Activated T-helper 2 cell treated with anti-CD3 and anti-CD28 coated beads, Interferon-gamma antibody, Interleukin-2, Interleukin-4, amounts not matched to agents 10 μg/mL and 5 μg/mL and 100 μg/mL, durations not matched to agents 14 hours and 24 hours and 36 hours (primary cell): ENCODE measurements around the gene BAK1. TPM values are rescaled to one million over a fixed set of nuclear protein-coding genes. Genes with fewer than 3 reads are reported as not detected.

Source experiments
- total RNA-seq: library from RNA; stranded (reverse); gene quantifications from 2 replicates; pipeline ENCODE4 v1.2.3, GENCODE V29; 2022

Gene BAK1
- total RNA-seq, 1 donor from 2014 or later = 53.4 TPM

Other genes with a start within 250 kb of the BAK1 start
- 78.3 and 80.9 TPM in 2 replicates for gene KIFC1, start 188.5 kb downstream of the BAK1 start, total RNA-seq
- 33.0 and 39.1 TPM in 2 replicates for gene PHF1, start 169.3 kb downstream of the BAK1 start, total RNA-seq
- gene CUTA, start 162.2 kb downstream of the BAK1 start, total RNA-seq = 143 and 146 TPM in 2 replicates
- gene SYNGAP1, start 160.2 kb downstream of the BAK1 start, total RNA-seq = 60.1 and 71.3 TPM in 2 replicates
- 11.4 and 11.5 TPM in 2 replicates for gene ZBTB9, start 125.7 kb downstream of the BAK1 start, total RNA-seq
- 40.7 and 41.7 TPM in 2 replicates for gene ITPR3, start 41.0 kb upstream of the BAK1 start, total RNA-seq
- gene UQCC2, start 131.4 kb upstream of the BAK1 start, total RNA-seq = 136 and 137 TPM in 2 replicates
- gene IP6K3, start 166.6 kb upstream of the BAK1 start, total RNA-seq = not detected in 2 replicates
- 61.7 and 66.2 TPM in 2 replicates for gene LEMD2, start 208.9 kb upstream of the BAK1 start, total RNA-seq
- gene MLN, start 223.7 kb upstream of the BAK1 start, total RNA-seq = not detected in 2 replicates